Natural killer cell (primary cell): Measurements from ENCODE around the gene THAP12. TPM values are rescaled to one million over a fixed set of nuclear protein-coding genes. Genes with fewer than 3 reads are reported as not detected.

Experiments
- ATAC-seq, 3 donors: fragments of 150-1000 bp in 2 of 3; fragments of 200-7000 bp in 1 of 3; cut with Tn5 transposase; 1 replicate in 1 of 3; 2 replicates in 2 of 3; pipeline ENCODE4 v1.10.0; 2021; ENCODE audit warnings: mild to moderate bottlenecking in 2 of 3, moderate library complexity in 2 of 3
- DNase-seq, 2 donors: peaks; one replicate each; pipeline versions ENCODE4 v3.0.0 to v3.0.0-alpha.2; 2013 to 2021; ENCODE audit warnings: mixed read lengths in 1 of 2
- H3K27ac ChIP-seq: one replicate; pipeline ENCODE4 v1.5.1; 2013; ENCODE audit warnings: mild to moderate bottlenecking, low read length
- H3K27me3 ChIP-seq: one replicate; pipeline ENCODE4 v1.6.1; 2013; ENCODE audit warnings: low read length; ENCODE audit not compliant: control insufficient read depth, insufficient read depth
- H3K36me3 ChIP-seq: one replicate; pipeline ENCODE4 v1.6.1; 2013; ENCODE audit warnings: low read length; ENCODE audit not compliant: control insufficient read depth, insufficient read depth
- H3K4me1 ChIP-seq: one replicate; pipeline ENCODE4 v1.6.1; 2013; ENCODE audit warnings: low read length; ENCODE audit not compliant: control insufficient read depth, insufficient read depth
- H3K4me3 ChIP-seq: one replicate; pipeline ENCODE4 v1.5.1; 2013; ENCODE audit warnings: low read length
- H3K9me3 ChIP-seq: one replicate; pipeline ENCODE4 v1.6.1; 2013; ENCODE audit warnings: low read length; ENCODE audit not compliant: control insufficient read depth, insufficient read depth
- H3K27ac Mint-ChIP-seq, 2 donors: one replicate each; pipeline ENCODE4 v1.8.0; 2022; ENCODE audit warnings: mild to moderate bottlenecking in 2 of 2, mixed read lengths in 2 of 2, moderate library complexity in 1 of 2
- H3K27me3 Mint-ChIP-seq, 2 donors: one replicate each; pipeline ENCODE4 v1.8.0; 2022; ENCODE audit warnings: low read depth in 2 of 2, mixed read lengths in 2 of 2
- H3K36me3 Mint-ChIP-seq: one replicate; pipeline ENCODE4 v1.8.0; 2022; ENCODE audit warnings: mixed read lengths
- H3K4me1 Mint-ChIP-seq, 2 donors: one replicate each; pipeline ENCODE4 v1.8.0; 2022; ENCODE audit warnings: mixed read lengths in 2 of 2
- H3K4me3 Mint-ChIP-seq: one replicate; pipeline ENCODE4 v1.8.0; 2022; ENCODE audit warnings: mild to moderate bottlenecking, moderate library complexity, mixed read lengths
- H3K9me3 Mint-ChIP-seq, 2 donors: one replicate each; pipeline ENCODE4 v1.8.0; 2022; ENCODE audit warnings: mixed read lengths in 2 of 2
- CTCF ChIP-seq: fragments of 200-600 bp; IDR thresholded peaks from one replicate; pipeline ENCODE4 v1.8.0; 2022; ENCODE audit warnings: antibody characterized with exemption
- WGBS: methylation state at CpG from one replicate; pipeline ENCODE4 v1.1.7; 2013; ENCODE audit warnings: missing lambda C conversion rate; ENCODE audit not compliant: insufficient coverage; 5-methylcytosine and 5-hydroxymethylcytosine counted together
- intact Hi-C: fragments of 100-400 bp; cut with micrococcal nuclease; formaldehyde crosslinking; loops from one replicate; pipeline ENCODE4 v1.14.2; 2022
- total RNA-seq, 4 donors: library from RNA; stranded (reverse); fragments of 120-200 nt in 1 of 4; gene quantifications; one replicate each; pipeline versions ENCODE4 v1.2.3 to v1.2.4, GENCODE V29; 2013 to 2022

The THAP12 gene
- total RNA-seq, 3 donors from 2014 or later (not counting 1 experiment from before 2014, with no cell fraction given): 56.0 to 66.1 (median 64.3) TPM

DNA sequence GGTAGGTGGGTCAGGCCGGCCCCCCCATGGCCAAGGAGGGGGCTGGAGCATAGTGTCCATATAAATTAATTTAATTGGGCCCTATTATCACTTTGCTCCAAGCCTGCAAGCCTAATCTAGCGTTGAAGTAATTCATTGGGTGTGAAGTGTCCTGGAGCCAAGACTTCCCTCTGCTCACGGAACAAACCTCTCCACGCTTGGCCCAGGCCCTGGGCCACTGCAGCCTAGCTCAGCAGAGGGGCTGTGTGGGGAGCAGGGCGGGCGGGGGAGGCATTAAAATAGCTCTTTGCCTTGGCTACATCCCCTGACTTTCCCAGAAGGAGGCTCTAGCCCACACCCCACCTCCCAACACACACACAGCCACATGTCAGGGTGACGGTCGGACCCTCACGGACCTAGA, 73.5 kb downstream of the THAP12 start:
- no peaks in the 10 kb centered on the region for H3K36me3 Mint-ChIP-seq
- no peak overlapping the region for H3K4me3 ChIP-seq
- H3K9me3 Mint-ChIP-seq: no peaks in the 10 kb centered on the region
- no peak overlapping the region for H3K4me3 Mint-ChIP-seq
- H3K27me3 Mint-ChIP-seq: peaks cover 0 to 10% of the 10 kb centered on the region in 2 donors
- TF ChIP-seq CTCF: no peak
- intact Hi-C loops: no loop called here
- no peak for DNase-seq
- no peak overlapping the region for H3K27ac ChIP-seq
- no peak for ATAC-seq
- no peaks in the 10 kb centered on the region for H3K27me3 ChIP-seq
- no peaks in the 10 kb centered on the region for H3K9me3 ChIP-seq
- no peaks in the 10 kb centered on the region for H3K4me1 ChIP-seq
- no peaks in the 10 kb centered on the region for H3K36me3 ChIP-seq
- WGBS: 87% methylated on average over 8 of the region's 9 CpGs
- H3K27ac Mint-ChIP-seq: no peak overlapping the region
- H3K4me1 Mint-ChIP-seq: no peaks in the 10 kb centered on the region

DNA sequence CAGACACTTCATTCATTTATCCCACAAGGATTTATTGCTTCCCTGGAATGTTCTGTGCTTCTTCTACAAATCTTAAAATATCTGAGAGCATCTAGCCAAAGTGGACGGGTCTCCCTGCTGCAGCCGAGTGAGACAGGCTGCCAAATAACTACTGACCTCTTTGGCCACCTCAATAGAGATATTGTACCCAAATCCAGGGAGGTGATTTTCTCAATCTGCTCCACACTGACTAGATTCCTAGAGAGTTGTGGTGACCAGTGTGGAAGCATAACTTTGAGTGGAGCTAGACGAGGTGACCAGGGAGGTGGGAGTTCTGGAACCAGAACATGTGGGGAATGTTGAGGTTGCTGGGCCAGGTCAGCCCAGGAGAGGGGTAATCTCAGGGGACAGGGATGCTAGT, 77.5 kb downstream of the THAP12 start:
- Histone ChIP-seq H3K4me3 (no peak overlapping the region), H3K4me1 (no peaks in the 10 kb centered on the region), H3K27me3 (no peaks in the 10 kb centered on the region), H3K9me3 (no peaks in the 10 kb centered on the region), H3K36me3 (no peaks in the 10 kb centered on the region), H3K27ac (no peak overlapping the region)
- no peak overlapping the region for H3K4me3 Mint-ChIP-seq
- no peaks in the 10 kb centered on the region for H3K9me3 Mint-ChIP-seq
- H3K4me1 Mint-ChIP-seq: no peaks in the 10 kb centered on the region
- 79% methylated on average over 3 of the region's 3 CpGs for WGBS
- no peak for TF ChIP-seq CTCF
- H3K27me3 Mint-ChIP-seq: peaks cover 0 to 10% of the 10 kb centered on the region in 2 donors
- no peak for ATAC-seq
- no peak overlapping the region for H3K27ac Mint-ChIP-seq
- DNase-seq: no peak
- intact Hi-C loops: no loop called here
- H3K36me3 Mint-ChIP-seq: no peaks in the 10 kb centered on the region

- H3K4me1 Mint-ChIP-seq: no peaks in the 10 kb centered on the region
- no peak overlapping the region for H3K4me3 Mint-ChIP-seq
- no peaks in the 10 kb centered on the region for H3K27me3 ChIP-seq
- no peaks in the 10 kb centered on the region for H3K4me1 ChIP-seq
- no peaks in the 10 kb centered on the region for H3K36me3 Mint-ChIP-seq
- peaks cover 0 to 10% of the 10 kb centered on the region in 2 donors for H3K27me3 Mint-ChIP-seq
- no peaks in the 10 kb centered on the region for H3K9me3 ChIP-seq
- TF ChIP-seq CTCF: no peak
- H3K4me3 ChIP-seq: no peak overlapping the region
- H3K9me3 Mint-ChIP-seq: no peaks in the 10 kb centered on the region
- no peak overlapping the region for H3K27ac ChIP-seq
- intact Hi-C loops: no loop called here
- H3K27ac Mint-ChIP-seq: no peak overlapping the region
- DNase-seq: no peak
- ATAC-seq: no peak
- 87% methylated on average over 3 of the region's 3 CpGs for WGBS
- no peaks in the 10 kb centered on the region for H3K36me3 ChIP-seq
Measured at GRCh38 chr11:76302996-76303395, 77.9 kb downstream of the THAP12 start.

Other genes starting within 250 kb of the THAP12 start
- 1 to 10 TPM in 1 of 3 donors, under 1 TPM in 2; 0.47 to 1.3 (median 0.80) TPM for gene WNT11, start 174.6 kb downstream of the THAP12 start, total RNA-seq
- 1 to 10 TPM; 3.2 to 5.6 (median 4.0) TPM for gene GVQW3, start 191 bp upstream of the THAP12 start, total RNA-seq
- gene EMSY, start 63.9 kb upstream of the THAP12 start, total RNA-seq: 10 to 100 TPM; 36.0 to 43.8 (median 39.4) TPM